Inflammatory macrophage treated with lipopolysaccharide for 4 hours (primary cell): ENCODE data around the gene TENM3.

Source experiments
- DNase-seq: peaks from one replicate; pipeline ENCODE4 v3.0.0-alpha.2; 2020

The TENM3 gene

DNA sequence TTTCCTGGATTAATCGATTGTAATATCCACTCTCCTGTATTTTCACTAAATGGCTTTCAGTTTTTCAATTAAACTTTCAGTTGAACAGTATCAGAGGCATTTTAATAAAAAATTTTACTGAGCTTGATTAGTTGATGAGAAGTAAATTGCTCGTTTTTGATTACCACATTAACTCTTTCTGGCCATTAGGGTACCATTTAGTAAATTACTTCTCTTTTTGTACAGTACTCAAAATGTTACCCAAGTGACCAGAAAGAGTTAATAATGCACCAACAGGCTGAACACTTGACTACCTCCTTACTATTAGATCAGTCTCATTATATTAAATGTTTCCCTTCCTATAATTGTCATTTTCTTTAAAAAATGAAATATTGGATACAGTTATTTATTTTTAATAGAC lies 289.2 kb downstream of the TENM3 start:
- DNase-seq, result no peak

DNA sequence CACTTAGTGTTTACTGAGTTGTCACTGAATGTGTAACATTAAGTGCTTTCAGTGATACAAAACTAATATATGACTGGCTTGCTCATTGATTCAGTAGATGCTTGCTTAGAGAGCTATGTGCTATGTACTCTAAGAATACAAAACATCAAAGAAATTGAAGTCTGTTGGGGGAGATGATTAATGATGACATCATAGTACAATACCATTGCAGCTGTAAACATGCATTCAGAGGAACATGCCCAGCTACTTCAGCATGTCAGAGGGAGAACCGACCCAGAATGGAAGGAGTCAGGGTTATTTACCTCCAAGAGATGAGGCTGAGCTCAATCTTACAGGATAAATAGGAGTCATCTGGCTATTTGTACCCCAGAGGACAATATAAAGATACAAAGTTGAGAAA lies 290.8 kb downstream of the TENM3 start:
- no peak for DNase-seq

DNA sequence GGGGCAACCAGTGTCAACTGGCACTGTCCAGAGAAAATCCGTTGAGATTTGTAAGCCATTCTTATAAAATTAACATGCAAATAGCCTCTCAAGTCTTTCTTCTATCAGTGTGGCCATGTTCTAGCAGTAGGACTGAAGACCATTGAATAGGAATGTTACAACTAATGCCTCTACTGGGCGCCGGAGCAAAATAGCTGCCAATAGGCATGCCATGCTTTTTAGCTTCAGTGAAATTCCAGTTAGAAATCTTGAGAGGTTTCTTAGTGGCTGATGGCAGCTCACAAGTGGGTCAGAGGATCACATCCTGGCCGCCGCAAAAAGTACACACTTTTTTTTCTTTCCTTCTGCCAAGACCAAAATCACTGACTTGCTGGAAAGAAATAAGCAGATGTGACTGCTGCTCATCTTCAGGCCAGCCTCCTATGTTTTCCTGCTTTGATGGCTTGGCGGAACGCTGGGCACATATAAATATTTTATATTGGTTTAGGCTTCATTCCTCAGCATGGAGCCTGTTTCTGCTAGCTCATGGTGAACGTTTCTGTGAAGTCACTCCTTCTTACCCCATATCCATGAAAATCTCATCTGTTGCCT lies 293.1 kb downstream of the TENM3 start:
- no peak for DNase-seq

DNA sequence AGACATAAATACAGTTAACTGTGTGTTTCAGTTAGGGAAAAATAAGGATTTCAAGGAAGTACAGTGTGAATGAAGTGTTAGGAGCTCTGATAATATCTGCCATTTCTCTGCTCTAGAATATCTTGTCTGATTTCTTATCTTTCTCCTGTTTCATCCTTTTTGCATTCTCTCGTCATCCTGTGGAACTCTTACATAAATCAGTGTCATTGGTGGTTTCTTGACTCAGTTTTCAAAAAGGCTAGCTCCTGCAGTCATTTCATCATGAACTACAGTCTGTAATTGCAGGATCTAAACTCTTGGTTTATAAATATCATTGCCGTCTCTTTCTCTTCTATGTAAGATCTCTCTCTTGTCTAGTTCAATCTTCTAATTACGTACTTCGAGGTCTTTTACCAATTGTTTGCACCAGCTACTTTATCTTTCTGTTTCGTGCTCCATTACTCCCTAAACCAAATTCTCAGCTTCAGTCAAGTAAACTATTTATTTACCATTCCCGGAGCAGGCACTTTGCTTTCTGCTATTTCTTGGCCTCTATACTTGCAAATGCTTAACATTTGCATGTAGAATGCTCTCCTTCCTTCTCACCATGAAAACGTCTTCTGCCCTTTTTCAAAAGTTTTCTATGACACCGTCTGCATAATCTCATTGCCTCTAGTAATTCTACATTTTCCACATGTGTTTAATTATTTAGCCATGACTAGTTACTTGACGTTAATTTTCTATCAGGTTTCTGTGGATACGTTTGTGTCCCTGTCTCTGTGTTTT lies 294.0 kb downstream of the TENM3 start:
- DNase-seq, result no peak

DNA sequence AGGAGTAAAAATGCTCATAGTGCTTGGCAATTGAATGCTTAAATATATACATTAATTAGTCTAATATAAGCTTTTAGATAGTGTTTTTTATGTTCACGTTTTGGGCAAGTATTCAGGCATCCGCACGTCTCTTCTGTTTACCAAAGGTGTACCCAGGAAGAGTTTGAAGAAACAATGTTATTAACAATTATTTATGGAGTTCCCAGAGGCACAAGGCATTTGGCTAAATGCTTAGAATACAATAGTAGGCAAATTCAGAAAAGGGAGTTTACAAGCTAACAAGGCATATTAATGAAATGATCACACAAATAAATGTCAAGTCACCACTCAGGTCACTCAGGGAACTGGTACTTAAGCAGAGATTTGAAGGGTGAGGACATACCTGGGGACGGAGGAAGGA lies 294.8 kb downstream of the TENM3 start:
- DNase-seq, result no peak

DNA sequence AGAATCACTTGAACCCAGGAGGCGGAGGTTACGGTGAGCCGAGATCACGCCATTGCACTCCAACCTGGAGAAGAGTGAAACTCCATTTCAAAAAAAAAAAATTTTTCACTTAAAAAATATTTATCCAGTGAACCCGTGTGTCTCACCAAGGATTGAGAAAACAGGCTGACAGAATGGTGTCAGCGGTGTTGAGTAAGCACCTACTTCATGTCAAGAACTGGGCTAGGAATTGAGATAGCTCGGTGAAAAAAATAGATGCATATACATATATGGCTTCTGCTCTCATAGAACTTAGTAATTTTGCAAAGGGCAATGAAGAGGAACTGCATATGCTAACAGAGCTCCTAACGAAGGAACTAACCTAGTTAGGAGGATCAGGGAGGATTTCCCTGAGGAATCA lies 297.3 kb downstream of the TENM3 start:
- no peak for DNase-seq

DNA sequence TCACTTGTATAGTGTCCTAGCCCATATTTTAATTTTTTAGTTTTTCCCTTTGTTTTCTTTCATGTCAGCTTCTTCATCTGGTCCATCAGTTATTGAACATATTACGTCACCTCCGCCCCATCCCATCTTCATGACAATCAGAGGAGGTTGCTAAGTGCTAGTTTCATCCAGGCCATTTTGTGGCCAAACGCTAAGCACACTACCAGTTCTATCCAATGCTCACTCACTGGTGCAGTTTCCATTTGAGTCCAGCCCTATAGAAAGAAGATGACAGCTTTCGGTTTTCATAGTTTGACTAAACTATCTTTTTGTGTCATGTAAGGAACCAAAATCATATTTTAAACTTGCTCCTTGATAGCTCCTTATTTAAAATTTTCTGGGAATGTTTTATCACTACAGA lies 304.2 kb downstream of the TENM3 start:
- DNase-seq, result no peak

DNA sequence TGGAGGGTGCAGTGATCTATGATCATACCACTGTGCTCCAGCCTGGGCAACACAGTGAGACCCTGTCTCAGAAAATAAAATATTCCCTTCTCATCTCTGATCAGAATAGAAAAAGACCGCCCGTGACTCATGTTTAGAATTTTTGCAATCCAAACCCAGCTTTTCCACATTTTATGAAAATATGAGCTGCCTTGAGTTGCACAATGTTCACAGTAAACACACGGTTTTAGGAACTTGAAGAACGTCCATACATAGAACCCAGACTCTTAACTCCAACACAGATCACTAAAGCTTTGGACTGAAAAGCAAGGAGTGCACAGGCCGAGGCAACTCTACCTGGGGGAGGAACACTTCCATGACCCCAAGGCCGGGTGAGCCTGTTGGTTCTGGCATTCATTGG lies 305.0 kb downstream of the TENM3 start:
- no peak for DNase-seq

DNA sequence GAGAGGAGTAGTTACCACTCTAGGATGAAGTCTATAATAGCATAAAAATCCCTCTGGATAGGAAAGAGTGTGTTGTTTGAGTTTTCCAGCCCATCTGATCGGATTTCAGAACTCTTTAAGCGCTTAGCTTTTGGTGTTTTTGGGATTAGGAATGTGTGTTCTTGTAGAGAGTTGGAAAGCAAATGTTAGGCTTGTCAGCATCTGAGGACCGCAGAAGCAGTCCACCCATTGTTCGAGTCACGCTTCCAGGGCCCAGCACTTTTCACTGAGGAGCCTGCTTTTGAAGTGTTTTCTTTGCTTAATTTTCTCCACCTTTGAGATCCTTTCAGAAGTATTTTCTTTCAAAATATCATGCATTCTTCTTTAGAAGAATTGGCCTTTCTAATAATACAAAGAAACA lies 306.2 kb downstream of the TENM3 start:
- DNase-seq, result no peak

DNA sequence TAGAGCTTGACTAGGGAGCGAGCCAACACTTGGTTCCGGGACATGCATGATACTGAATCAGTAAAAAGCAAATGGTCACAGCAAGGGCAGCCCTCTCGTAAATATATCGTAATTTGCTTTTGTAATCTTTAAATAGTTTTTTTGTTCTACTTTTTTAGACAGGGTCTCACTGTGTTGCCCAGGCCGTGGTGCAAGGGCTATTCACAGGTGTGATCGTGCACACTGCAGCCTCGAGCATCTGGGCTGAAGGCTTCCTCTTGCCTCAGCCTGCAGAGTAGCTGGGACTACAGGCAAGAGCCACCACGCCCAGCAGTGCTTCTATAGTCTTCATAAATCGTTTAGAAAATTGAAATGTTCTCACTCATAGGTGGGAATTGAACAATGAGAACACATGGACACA lies 309.7 kb downstream of the TENM3 start:
- DNase-seq, result no peak

DNA sequence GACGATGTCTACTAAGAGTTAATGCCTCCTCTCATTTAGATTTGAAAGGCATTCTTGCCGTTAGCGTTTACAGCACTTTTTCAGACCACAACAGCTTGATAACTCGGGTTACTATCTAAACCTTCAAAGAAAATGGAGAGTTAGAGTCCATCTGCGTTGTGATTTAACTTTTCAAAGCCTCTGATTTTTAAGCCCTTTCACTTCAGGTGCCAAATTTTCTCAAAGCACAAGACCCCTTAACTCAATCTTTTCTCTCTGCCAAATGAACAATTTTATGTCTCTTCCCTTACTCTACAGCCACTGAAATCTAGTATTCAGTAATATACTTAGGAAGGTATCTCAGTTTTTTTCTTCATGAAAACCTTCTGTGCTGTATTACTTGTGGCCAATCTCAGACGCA lies 310.5 kb downstream of the TENM3 start:
- no peak for DNase-seq

DNA sequence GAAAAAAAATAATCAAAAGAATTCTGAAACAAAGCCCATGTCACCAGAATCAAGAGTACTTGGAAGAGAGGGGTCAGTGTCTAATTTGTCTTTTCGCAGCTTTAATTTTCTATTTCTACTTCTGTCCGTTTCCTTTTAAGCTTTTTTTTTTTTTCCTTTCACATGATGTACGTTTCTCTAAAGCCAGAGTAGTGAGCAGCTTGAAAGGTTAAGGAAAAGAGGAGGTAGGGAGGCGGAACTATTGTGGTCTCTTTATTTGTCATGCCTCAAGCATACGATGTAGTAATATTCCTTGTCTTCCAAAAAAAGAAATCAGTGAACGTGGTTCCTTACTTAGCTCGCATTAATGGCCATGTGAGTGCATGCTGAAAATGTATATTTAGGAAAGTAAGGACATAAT lies 311.5 kb downstream of the TENM3 start:
- no peak for DNase-seq

DNA sequence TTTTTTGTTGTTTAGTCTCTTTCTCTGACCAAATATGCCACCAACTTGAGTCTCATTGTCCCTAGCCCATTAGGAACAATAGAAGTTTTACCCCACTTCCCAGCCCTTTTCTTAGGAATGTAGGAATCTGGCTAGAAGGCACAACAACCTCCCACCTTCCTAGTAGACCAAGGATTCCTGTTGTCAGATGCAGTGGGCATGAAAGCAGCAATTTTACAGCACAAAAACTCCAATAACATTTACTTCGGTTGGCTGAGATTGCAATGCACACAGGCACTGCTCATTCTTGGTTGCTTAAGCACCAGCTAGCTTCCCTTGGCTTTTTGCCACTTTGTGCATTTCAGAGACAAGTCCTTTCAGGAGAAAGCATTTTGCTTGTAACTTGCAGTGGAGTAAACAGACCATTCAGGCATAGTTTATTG lies 312.8 kb downstream of the TENM3 start:
- no peak for DNase-seq

DNA sequence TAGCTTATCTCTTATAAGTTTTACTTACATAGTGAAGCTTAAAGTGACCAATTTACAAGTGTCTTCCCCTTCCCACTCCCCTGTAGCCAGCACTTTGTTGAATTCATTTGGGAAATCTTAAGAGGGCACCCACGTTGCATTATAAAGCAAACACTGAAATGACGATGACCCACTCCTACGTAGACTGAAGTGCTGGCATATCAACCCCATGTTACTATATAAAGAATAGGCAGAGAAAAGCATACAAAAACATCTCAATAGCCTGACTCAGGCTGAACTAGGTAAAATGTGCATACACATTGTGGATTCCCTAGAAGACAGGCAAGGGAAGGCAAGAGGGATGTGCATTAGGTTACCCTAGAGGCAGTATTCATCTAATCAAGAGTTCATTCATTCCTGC lies 313.4 kb downstream of the TENM3 start:
- no peak for DNase-seq

DNA sequence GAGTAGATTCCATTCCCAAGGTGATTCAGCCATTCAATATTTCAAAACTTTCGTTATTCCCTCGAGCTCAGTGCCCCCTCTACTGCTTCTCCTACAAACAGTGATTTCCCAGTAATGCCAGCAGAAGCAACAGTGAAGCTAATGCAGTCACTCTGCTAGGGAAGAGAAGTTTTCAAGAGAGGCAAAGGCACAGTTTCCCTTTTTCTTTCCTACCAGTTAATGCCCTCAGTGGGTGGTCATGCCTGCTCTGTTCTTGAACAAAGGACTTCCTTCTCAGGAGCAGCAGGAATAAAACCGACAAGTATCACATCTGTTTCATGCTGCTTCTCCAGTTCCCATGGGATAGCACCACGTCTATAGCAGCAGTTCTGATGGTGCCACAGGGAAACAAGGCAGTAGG lies 317.2 kb downstream of the TENM3 start:
- no peak for DNase-seq

DNA sequence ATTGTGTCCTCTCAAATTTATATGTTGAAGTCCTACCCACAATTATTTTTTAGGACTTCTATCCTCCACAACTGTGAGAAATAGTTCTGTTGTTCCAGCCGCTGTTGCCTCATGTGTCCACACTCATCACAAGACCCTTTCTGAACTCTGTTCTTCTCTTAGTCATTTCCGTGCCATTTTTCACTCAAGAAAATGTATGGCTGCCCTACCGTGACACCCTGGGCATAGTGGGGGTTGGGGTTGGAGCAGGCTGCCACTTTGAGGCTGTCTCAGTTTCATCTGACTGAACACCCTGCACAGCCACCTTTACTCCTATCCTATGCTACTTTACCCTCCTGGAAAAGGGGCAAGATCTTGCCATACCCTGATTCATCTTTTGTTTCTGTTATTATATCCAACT lies 319.1 kb downstream of the TENM3 start:
- no peak for DNase-seq

DNA sequence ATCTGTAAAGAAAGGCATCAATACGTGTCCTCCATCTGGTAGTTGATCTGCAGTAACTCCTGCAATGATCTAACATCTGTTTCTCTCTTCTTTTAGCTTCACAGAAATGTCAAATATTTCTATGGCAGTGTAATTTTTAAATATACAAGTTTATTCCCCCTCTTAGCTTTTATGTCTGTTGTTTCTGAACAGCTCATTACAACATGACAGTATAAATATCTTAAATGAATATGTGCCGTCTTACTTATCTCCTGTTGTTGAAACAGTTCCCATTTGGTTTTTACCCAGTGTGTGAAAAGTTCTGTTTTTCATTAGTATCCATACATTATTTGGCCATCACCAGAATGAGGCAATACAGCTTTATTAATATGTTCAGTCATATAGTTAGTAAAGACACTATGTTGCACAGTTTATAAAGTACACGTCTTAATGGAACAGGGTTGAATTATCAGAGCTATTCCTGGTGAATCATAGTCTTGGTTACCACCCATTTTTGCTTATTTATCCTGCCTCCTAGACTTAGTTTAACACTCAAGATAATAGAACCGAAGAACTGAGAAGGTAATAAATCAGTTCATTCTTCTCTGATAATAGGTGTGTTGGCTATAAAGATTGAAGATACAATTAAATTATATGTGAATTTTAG lies 321.6 kb downstream of the TENM3 start:
- no peak for DNase-seq

DNA sequence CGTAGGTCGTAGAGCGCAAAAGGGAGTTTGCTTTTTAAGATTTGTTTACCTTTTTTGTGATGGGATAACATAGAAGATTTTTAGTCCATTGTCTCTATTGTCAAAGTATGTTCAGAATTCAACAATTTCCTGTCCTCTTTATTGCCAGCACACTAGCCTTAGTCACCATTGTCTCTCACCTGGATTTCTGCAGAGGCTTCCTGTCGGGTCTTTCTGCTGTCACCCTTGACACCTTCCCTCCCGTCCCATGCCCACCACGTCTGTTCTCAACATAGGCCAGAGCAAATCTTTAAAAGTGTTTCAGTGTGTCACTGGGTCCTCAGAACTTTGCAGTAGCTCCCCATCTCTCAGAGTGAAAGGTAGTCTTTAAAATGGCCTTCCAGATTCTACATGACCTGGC lies 323.9 kb downstream of the TENM3 start:
- DNase-seq, result no peak

DNA sequence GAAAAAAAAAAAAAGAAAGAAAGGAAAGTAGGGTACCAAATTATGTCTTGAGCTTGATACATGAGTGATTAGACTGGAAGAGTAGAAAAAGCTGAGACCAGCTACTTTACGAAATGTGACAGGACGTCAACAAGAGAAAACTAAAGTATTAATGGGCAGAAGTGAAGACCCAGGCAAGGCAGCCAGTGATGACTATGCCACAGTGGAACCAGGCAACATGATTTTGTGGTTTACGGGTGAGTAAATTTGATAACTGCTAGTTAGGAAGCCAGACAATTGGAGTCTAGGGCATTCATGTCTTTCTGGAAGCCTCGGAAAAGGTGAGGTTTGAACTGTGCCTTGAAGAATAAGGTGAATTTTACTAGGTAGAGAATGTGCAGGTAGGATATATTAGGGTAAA lies 326.4 kb downstream of the TENM3 start:
- DNase-seq, result no peak

DNA sequence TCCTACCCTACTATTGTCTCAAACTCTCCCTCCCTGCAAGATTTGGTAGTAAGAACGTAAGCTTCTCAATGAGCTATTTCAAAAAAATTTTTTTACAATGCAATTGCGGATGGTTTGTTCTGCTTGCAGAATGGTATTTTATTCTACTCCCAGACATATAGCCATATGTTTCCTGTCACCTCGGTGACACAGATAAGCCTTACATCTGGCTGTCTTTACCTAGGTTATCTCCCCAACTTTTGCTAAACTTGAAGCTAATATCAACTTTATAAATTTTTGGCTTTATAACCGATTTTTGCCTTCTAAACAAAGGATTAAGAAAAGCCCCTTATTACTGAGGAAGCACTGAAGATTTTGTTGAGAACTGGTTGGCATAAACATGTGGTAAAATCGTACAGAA lies 331.5 kb downstream of the TENM3 start:
- DNase-seq, result no peak

DNA sequence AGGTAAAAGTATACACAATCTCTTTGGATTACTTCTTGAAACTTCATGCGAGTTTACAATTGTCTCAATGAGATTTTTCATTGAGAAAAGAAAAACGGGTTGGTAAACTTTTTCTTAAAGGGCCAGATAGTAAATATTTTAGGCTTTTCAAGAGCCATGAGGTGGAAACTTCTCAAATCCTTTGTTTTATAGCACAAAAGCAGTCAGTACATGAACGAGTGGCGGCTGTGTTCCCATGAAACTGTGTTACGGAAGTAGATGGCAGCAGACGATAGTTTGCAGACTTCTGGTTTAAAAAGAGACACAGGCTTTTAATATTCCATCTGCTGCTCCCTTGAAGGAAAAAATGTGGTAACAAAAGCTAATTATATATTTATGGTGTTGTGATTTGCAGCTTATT lies 332.0 kb downstream of the TENM3 start:
- no peak for DNase-seq

DNA sequence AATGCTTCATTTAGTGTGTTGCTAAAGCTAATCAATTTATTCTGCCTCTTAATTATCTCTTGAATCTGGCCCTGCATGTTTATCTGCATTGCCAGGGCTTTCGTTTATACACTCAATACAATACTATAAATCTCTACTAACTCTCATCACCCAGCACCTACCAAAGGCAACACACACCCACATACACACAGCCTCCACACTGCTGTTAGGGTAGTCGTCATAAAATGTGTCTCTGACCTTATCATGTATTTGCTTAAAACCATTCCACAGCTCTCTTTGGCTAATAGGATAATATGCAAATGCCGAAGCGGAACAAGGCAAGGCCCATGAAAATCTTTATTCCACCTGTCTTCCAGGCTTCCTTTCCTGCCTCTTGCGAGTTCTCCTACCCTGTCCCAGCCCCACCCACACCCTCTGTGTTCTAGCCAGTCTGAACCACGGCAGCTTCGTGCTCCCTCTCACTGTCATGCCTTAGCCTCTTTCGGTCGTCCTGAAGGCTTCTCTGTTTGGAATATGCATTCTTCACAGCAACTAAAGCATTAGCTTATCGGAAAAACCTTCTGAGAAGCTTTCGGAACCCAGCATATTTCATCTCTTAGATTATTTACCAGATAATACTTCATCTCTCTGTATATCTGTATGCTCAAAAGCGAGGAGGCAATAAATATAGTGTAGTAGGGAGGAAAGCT lies 333.5 kb downstream of the TENM3 start:
- DNase-seq, result no peak

DNA sequence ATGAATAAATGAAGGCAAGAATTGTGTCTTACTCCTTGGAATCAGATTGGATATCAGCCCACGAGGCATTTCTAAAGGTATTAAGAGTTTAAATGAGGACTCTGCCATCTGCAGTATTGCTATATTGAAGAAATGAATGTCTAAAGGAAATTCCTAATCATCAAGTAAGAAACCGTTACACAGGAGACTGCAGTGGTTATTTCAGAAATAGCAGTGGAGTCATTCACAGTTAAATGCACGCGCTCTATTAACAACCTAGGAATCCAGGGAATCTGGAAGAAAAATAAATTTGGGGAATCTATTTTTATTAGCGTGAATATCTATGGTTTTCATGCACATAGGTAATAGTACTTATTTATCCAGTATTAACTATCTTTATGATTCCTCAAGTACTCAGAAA lies 334.2 kb downstream of the TENM3 start:
- no peak for DNase-seq

DNA sequence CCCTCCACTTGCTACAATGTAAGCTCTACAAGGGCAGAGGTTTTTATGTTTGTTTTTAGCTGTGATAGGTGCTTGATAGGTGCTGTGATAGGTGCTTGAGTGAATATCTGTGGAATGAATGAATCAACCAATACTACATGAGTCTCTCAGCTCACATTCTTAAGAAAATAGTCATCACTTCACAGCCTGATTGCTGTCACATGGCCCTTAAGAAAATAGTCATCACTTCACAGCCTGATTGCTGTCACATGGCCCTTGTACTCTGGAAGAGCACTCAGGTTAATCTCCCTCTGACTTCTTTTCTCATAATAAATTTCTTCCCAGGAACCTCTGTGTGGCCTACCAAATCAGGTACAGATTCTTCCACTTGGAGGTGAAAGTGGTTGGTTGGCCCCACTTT lies 335.2 kb downstream of the TENM3 start:
- DNase-seq, result no peak
